ENCODE measurements around the gene RASSF4.

The RASSF4 gene

DNA sequence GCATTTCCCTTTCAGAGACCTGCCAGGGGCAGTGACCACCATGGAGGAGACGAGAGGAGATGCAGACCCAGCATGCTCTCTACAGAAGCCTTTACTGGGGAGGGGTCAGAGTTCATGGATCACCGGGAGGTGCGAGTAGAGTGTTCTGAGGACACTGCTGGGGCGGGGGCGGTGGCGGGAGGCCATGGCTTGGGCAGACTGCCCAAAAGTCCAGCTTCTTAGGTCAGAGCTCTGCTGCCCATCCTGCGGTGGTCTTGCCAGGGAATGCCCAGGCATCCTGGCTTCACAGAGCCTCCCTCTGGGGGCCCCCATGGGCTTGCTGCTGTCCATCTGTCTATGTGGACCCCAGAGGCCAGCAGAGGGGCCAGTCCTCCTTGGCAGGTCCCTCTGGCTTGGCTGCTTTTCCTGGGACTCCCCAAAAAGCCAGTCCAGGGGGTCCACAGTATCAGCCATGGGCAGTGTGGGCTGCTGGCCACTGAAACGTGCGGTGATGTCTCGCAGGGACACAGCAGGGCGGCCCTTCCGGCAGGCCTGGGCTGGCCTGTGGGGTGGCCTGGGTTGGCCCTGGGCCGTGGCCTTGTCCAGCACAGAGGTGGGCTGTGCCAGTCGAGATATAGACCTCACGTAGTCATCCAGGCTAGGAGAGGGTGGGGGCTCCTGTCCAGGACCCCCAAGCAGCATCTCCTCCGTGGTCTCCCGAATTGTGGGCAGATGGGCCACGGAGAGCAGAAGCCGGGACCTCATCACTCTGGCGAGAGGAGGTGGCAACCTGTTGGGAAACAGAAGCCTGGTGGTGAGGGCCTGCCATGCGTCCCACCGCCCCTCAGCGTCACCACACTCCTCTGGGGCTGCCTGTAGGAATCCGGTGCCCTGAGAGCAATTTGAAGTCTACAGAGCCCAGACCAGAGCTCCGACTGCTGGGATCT is 17.9 kb downstream of the RASSF4 start:
- no peak for DNase-seq

- DNase-seq = no peak
Measured at GRCh38 chr10:44978213-44978569, 18.6 kb downstream of the RASSF4 start.

GRCh38 chr10:44978570-44979280 is 19.1 kb downstream of the RASSF4 start, which contains the start of gene DEPP1:
DEPP1 (minus strand) TSS chr10:44978809; CDS start chr10:44978030, 779 bp downstream.
- peak; percentile 33 for DNase-seq

GRCh38 chr10:44979281-44980191 is 19.9 kb downstream of the RASSF4 start:
- DNase-seq = no peak

DNA sequence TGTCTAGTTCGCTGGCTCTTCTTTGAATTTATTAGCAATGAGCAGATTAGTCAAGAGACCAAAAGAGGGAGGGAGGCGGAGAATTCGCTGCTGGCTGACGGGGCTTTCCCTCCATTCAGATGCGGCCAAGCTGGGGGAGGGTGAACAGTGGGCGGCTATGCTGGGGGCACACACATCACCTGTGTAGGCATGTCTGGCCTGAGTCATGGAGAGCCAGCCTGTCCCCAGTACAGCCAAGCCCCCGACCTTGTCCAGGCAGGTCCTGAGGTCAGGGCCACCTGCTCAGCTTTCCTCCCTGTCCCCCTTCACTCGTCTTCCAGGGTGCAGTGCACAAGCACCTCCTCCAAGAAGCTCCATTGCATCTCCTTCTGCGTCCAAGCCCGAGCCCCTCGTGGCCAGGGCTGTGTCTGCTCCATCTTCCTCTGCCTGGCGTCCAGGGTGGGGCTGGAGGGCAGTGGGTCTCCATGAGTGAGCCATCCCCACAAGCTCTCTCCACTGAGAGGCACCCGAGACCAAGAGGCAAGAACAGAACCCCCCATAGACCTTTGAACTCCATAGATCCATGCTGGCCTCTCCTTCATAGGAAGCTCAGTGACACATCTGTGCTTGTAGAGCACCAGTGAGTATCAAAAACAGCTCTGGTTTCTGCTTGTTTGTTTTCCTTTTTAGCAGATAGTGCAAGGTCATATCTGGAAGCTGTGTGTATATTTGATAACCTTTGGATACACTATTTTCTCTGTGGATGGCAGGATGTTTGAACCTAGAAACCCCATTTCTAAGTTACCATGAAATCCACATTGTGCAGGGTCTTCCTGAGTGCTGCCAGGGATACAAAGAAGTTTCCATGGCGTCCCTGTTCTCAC is 20.9 kb downstream of the RASSF4 start:
- DNase-seq = no peak

DNA sequence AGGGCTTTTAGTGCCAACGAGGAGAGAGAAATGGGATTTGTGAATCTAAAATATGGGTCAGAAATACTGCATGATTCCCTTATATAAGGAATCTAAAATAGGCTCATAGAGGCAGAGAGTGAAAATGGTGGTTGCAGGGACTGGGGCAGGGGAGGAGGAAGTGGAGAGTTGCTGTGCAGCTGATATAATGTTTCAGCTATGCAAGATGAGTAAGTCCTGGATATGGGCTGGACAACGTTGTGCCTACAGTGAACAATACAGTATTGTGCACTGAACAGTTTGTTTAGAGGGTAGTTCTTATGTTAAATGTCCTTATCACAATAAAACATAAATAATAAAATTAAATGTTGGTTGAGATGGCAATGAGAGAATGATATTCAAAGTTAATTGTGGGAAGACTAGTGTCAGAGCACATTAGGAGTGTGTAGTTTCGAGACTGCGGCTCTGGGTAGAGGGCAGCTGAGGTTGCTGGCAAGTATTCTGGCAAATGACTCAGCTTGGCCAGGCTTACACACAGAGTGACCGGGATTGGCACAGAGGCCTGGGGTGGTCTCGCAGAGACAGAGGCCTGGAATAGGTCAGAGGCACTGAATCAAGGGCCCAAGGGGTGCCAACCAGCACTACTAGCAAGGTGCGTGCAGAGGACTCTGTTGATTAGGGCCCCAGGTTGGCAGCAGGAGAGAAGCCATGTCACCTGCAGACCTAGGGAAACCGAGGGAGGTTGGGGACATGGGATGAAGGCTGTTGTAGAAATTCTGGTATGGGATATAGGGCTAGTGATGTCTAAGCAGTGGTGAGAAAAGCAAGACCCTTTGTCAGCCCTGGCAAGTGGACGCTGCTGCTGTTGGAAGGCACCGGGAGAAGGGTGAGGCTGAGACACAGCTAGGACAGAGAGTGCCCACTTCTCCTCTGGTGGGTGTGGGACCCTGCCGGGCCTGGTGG is 21.8 kb downstream of the RASSF4 start:
- DNase-seq = no peak

DNA sequence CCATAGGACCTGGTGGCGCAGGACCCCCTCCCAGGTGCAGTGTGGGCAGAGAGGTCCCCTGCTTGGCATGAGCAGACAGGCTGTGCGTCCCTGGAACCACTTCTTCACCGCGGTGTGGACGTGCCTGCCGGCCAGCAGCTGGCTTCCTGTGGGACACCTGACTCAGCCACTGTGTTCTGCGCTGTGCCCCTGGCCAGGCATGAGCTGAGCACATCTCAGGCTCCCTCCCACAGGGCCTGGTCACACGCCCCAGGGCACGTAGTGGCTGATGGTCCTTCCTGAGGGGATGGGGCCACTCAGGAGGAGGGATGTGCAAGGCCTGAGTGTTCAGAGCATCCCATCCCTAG is 22.5 kb downstream of the RASSF4 start:
- no peak for DNase-seq

- DNase-seq = no peak
Measured at GRCh38 chr10:44982496-44982895, 22.9 kb downstream of the RASSF4 start.

- no peak for DNase-seq
Measured at GRCh38 chr10:44983066-44983894, 23.7 kb downstream of the RASSF4 start.

GRCh38 chr10:44983895-44984278 is 24.3 kb downstream of the RASSF4 start:
- no peak for DNase-seq

- DNase-seq = no peak
Measured at GRCh38 chr10:44984671-44985101, 25.1 kb downstream of the RASSF4 start.

DNA sequence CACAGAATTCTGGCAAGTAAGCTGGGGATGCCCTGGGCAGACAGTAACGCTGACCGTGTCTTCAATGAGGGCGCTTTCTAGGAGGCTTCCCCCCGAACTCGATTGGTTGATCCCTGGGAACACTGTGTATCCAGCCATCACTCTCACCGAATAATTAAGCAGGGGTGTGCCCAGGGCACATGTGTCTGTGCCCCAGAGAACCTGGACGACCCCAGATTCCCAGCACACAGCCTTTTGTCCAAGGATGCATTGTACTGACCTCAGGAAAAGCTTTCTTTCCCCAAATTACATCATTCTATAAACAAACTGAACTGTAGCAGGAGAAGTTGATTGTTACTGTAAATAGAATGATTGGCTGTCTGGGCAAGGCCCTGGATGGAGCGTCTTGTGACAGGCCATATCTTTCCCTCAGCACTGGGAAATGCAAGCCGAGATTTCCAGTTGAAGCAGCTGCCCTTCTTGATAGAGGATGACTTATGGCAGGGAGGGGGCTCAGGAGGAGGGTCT is 25.6 kb downstream of the RASSF4 start:
- no peak for DNase-seq

- DNase-seq = no peak
Measured at GRCh38 chr10:44986179-44986578, 26.6 kb downstream of the RASSF4 start.

DNA sequence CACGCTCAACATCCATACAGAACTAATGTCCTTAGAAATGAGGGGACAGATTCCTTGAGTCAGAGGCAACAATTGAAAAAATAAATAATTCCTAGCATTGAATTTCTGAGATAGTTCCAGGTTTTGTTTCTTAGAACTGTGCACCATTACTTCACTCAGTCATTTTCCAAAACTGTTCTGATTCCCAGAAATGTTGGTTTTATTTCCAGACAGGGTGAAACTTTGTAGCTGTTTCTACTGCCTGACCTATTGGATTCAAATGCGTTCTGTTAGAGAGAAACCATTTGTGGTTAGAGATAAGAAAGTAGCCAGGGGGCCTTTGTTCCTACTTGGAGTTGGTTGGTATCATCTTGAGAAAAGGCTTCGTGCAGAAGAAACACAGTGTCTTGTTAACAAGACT is 27.1 kb downstream of the RASSF4 start:
- DNase-seq = no peak

GRCh38 chr10:44988957-44989585 is 29.5 kb downstream of the RASSF4 start:
- no peak for DNase-seq

- DNase-seq = no peak
Measured at GRCh38 chr10:44989597-44990301, 30.1 kb downstream of the RASSF4 start.

GRCh38 chr10:44990302-44990655 is 30.7 kb downstream of the RASSF4 start:
- DNase-seq = no peak

GRCh38 chr10:44990965-44991364 is 31.4 kb downstream of the RASSF4 start:
- no peak for DNase-seq

DNA sequence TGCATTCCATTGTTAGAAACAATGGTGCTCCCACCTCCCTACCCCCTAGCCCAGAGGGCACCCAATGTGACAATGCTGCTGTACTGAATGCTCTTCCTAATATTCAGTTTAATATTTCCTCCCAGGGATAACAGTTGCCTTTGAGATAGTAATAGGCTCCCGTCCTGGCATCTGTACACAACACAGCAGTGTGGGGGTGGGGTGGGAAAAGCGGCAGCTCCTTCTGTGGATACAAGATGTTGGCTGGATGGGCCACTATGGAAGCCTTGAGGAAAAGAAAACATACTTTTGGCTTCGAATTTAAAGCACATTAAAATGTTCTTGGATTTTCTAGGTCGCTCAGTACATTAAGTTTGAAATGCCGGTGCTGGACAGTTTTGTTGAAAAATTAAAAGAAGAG is 32.0 kb downstream of the RASSF4 start:
- no peak for DNase-seq
